ENCODE measurements around the gene SGMS1.

DNA sequence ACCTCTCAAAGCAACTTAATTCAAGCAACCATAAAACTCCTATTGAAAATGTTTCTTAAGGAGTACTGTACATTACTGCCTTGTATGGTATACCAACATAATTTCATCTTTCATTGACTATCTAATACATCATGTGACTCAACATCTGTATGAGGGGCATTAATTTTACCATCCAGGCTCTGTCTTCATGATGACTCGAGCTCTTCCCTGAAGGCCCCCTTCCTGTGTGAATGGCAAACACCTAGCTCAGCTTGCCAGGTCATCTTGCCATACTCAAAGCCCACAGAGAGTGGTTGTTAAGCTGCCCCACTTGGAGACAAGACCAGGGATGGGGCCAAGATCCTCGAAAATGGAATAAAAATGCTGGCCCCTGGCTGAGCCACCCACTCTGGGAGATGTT is 82.4 kb downstream of the SGMS1 start:
- no peak for TF ChIP-seq PHF8 (IDR thresholded peaks at IDR 0.05; ENCODE audit: borderline replicate concordance, low read depth)
- TF ChIP-seq HOXB5 (CRISPR knock-in tag; IDR thresholded peaks at IDR 0.05), result no peak
- TF ChIP-seq, protein P1, sequence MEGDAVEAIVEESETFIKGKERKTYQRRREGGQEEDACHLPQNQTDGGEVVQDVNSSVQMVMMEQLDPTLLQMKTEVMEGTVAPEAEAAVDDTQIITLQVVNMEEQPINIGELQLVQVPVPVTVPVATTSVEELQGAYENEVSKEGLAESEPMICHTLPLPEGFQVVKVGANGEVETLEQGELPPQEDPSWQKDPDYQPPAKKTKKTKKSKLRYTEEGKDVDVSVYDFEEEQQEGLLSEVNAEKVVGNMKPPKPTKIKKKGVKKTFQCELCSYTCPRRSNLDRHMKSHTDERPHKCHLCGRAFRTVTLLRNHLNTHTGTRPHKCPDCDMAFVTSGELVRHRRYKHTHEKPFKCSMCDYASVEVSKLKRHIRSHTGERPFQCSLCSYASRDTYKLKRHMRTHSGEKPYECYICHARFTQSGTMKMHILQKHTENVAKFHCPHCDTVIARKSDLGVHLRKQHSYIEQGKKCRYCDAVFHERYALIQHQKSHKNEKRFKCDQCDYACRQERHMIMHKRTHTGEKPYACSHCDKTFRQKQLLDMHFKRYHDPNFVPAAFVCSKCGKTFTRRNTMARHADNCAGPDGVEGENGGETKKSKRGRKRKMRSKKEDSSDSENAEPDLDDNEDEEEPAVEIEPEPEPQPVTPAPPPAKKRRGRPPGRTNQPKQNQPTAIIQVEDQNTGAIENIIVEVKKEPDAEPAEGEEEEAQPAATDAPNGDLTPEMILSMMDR (IDR thresholded peaks at IDR 0.05), result no peak
- TF ChIP-seq MAZ (IDR thresholded peaks at IDR 0.05; ENCODE audit: borderline replicate concordance, low read depth, low read length), result no peak
- no peak for TF ChIP-seq NFE2L2 (conservative IDR thresholded peaks at IDR 0.05; ENCODE audit: low read length)
- TF ChIP-seq EP300 (IDR thresholded peaks at IDR 0.05), result no peak
- TF ChIP-seq POLR2A (IDR thresholded peaks at IDR 0.05; ENCODE audit: low read length), result no peak
- no peak for TF ChIP-seq ZC3H11A (IDR thresholded peaks at IDR 0.05)
- TF ChIP-seq, protein P2, sequence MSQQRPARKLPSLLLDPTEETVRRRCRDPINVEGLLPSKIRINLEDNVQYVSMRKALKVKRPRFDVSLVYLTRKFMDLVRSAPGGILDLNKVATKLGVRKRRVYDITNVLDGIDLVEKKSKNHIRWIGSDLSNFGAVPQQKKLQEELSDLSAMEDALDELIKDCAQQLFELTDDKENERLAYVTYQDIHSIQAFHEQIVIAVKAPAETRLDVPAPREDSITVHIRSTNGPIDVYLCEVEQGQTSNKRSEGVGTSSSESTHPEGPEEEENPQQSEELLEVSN (IDR thresholded peaks at IDR 0.05; ENCODE audit: borderline replicate concordance, low read depth), result no peak
- no peak for TF ChIP-seq KDM1A (IDR thresholded peaks at IDR 0.05; ENCODE audit: low read depth)
- TF ChIP-seq, protein P3, sequence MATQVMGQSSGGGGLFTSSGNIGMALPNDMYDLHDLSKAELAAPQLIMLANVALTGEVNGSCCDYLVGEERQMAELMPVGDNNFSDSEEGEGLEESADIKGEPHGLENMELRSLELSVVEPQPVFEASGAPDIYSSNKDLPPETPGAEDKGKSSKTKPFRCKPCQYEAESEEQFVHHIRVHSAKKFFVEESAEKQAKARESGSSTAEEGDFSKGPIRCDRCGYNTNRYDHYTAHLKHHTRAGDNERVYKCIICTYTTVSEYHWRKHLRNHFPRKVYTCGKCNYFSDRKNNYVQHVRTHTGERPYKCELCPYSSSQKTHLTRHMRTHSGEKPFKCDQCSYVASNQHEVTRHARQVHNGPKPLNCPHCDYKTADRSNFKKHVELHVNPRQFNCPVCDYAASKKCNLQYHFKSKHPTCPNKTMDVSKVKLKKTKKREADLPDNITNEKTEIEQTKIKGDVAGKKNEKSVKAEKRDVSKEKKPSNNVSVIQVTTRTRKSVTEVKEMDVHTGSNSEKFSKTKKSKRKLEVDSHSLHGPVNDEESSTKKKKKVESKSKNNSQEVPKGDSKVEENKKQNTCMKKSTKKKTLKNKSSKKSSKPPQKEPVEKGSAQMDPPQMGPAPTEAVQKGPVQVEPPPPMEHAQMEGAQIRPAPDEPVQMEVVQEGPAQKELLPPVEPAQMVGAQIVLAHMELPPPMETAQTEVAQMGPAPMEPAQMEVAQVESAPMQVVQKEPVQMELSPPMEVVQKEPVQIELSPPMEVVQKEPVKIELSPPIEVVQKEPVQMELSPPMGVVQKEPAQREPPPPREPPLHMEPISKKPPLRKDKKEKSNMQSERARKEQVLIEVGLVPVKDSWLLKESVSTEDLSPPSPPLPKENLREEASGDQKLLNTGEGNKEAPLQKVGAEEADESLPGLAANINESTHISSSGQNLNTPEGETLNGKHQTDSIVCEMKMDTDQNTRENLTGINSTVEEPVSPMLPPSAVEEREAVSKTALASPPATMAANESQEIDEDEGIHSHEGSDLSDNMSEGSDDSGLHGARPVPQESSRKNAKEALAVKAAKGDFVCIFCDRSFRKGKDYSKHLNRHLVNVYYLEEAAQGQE (IDR thresholded peaks at IDR 0.05), result no peak
- TF ChIP-seq NR3C1 (IDR thresholded peaks at IDR 0.05), result no peak
- no peak for TF ChIP-seq MAFK (IDR thresholded peaks at IDR 0.05; ENCODE audit: partially characterized antibody)

All from A549 (cell line).